Tibial nerve (tissue), 4 donors: ENCODE measurements around the gene LTBP3.

ENCODE experiments used
- CTCF ChIP-seq, 5 experiments: fragments of 200-600 bp in 3 of 5; fragments of 450-650 bp in 2 of 5; sonication (generic) in 3 of 5; IDR thresholded peaks; one replicate each; pipeline ENCODE4 v1.5.1; 2016 to 2019; ENCODE audit warnings: antibody characterized with exemption in 5 of 5, mild to moderate bottlenecking in 3 of 5, moderate library complexity in 2 of 5
- EP300 ChIP-seq, 2 donors: sonication (generic); formaldehyde crosslinking; IDR thresholded peaks; one replicate each; pipeline ENCODE4 v1.6.1; 2017; ENCODE audit warnings: antibody characterized with exemption in 2 of 2, mild to moderate bottlenecking in 1 of 2
- POLR2A ChIP-seq, 2 donors: fragments of 450-650 bp; IDR thresholded peaks; one replicate each; pipeline ENCODE4 v1.6.1; 2017; ENCODE audit warnings: antibody characterized with exemption in 2 of 2, mild to moderate bottlenecking in 2 of 2, moderate library complexity in 2 of 2

DNA sequence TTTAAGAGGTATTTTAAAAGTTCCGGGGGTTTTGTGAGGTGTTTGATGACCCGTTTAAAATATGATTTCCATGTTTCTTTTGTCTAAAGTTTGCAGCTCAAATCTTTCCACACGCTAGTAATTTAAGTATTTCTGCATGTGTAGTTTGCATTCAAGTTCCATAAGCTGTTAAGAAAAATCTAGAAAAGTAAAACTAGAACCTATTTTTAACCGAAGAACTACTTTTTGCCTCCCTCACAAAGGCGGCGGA lies 59.5 kb downstream of the LTBP3 start:
- no peak for TF ChIP-seq CTCF (IDR thresholded peaks at IDR 0.05)
- no peak for TF ChIP-seq POLR2A (IDR thresholded peaks at IDR 0.05)
- no peak for TF ChIP-seq EP300 (IDR thresholded peaks at IDR 0.05)
